ENCODE measurements around the gene SOX18. TPM values are rescaled to one million over a fixed set of nuclear protein-coding genes. Genes with fewer than 3 reads are reported as not detected.

Gene SOX18
- total and polyA plus RNA-seq, 2 of the 13 experiments (the other 11 are each of a cell fraction or from before 2014, with no cell fraction given) = 1.6 to 1.9 TPM

DNA sequence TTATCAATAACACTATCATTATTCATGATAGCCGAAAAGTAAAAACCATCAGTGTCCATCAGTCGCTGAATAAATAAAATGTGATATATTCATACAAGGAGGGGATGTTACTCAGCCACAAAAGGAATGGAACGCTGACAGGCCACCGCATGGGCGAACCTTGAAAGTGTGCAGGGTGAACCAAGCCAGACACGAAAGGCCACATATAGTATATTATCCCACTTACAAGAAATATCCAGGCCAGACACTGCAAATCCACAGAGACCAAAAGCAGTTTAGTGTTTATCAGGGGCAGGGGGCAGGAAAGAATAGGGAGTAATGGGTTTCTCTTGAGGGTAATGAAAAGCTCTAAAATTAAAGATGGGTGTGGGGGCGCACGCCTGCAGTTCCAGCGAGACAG is 5.7 kb downstream of the SOX18 start (continued):
- TF ChIP-seq, protein P1, sequence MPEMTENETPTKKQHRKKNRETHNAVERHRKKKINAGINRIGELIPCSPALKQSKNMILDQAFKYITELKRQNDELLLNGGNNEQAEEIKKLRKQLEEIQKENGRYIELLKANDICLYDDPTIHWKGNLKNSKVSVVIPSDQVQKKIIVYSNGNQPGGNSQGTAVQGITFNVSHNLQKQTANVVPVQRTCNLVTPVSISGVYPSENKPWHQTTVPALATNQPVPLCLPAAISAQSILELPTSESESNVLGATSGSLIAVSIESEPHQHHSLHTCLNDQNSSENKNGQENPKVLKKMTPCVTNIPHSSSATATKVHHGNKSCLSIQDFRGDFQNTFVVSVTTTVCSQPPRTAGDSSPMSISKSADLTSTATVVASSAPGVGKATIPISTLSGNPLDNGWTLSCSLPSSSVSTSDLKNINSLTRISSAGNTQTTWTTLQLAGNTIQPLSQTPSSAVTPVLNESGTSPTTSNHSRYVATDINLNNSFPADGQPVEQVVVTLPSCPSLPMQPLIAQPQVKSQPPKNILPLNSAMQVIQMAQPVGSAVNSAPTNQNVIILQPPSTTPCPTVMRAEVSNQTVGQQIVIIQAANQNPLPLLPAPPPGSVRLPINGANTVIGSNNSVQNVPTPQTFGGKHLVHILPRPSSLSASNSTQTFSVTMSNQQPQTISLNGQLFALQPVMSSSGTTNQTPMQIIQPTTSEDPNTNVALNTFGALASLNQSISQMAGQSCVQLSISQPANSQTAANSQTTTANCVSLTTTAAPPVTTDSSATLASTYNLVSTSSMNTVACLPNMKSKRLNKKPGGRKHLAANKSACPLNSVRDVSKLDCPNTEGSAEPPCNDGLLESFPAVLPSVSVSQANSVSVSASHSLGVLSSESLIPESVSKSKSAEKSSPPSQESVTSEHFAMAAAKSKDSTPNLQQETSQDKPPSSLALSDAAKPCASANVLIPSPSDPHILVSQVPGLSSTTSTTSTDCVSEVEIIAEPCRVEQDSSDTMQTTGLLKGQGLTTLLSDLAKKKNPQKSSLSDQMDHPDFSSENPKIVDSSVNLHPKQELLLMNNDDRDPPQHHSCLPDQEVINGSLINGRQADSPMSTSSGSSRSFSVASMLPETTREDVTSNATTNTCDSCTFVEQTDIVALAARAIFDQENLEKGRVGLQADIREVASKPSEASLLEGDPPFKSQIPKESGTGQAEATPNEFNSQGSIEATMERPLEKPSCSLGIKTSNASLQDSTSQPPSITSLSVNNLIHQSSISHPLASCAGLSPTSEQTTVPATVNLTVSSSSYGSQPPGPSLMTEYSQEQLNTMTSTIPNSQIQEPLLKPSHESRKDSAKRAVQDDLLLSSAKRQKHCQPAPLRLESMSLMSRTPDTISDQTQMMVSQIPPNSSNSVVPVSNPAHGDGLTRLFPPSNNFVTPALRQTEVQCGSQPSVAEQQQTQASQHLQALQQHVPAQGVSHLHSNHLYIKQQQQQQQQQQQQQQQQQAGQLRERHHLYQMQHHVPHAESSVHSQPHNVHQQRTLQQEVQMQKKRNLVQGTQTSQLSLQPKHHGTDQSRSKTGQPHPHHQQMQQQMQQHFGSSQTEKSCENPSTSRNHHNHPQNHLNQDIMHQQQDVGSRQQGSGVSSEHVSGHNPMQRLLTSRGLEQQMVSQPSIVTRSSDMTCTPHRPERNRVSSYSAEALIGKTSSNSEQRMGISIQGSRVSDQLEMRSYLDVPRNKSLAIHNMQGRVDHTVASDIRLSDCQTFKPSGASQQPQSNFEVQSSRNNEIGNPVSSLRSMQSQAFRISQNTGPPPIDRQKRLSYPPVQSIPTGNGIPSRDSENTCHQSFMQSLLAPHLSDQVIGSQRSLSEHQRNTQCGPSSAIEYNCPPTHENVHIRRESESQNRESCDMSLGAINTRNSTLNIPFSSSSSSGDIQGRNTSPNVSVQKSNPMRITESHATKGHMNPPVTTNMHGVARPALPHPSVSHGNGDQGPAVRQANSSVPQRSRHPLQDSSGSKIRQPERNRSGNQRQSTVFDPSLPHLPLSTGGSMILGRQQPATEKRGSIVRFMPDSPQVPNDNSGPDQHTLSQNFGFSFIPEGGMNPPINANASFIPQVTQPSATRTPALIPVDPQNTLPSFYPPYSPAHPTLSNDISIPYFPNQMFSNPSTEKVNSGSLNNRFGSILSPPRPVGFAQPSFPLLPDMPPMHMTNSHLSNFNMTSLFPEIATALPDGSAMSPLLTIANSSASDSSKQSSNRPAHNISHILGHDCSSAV (CRISPR knock-in tag; IDR thresholded peaks at IDR 0.05; ENCODE audit: borderline replicate concordance) = no peak

DNA sequence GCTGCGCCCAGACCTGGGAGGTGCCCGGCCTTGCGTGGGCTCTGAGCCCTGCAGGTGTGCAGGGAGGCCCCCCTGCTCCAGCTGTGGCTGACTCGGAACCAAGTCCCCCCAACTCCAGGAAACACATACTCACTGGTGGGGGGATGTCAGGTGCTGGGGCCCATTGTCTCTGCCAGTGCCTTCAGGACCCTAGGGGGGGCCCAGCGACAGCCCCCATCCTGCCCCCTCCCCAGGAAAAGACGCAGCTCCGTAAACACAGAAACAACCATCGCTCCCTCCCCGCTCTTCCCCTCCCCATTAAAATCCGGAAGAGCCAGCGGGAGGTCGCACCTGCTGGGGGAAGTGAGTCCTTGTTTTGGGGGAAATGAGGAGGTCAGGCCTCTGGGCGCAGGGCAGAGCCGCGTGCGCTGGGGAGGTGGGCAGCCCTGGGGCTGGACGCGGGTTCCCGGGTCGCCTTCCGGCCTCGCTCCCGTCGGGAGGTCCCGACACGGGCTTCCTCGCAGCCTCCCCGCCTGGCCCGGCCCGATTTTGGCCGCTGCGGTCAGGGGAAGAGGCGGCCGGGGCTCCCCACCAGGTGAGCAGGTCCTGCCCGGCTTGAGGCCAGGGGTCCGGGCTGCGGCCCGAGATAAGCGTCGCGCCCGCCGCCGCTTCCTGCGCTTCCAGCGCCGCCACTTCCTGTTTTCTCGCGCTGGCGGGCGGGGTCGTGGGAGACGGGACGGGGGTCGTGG is 7.2 kb downstream of the SOX18 start:
- peaks cover 74% of the 10 kb centered on the region for H3K4me1 ChIP-seq (ENCODE audit: insufficient read depth, low read length)
- H3K4me2 ChIP-seq (ENCODE audit: low read depth, low read length) = peak overlapping the region; percentile 94
- ATAC-seq (peak; percentile 0; the same call in 1 of the 3 replicates), FAIRE-seq (no peak), DNase-seq (ENCODE audit: low spot score) (no peak)
- peak overlapping the region; percentile 86 for H3K9ac ChIP-seq (ENCODE audit: insufficient read depth, low read depth, low read length)
- under 1% methylated on average over 49 of the region's 55 CpGs for WGBS (ENCODE audit: low lambda C conversion rate)
- H4K20me1 ChIP-seq (ENCODE audit: insufficient read depth, low read length) = no peaks in the 10 kb centered on the region
- in situ Hi-C loops (cut with HindIII; ENCODE audit: extremely low pct_ligation_motif_present, low pct_unique_long_range_greater_than_20kb) = no loop called here
- H3K9me3 ChIP-seq (ENCODE audit: low read length) = no peaks in the 10 kb centered on the region
- peaks cover 6% of the 10 kb centered on the region for H3K79me2 ChIP-seq (ENCODE audit: insufficient read depth, low read length)
- no peaks in the 10 kb centered on the region for H3K36me3 ChIP-seq (replicated peaks in 1 of 2; ENCODE audit: control insufficient read depth in 1 of 2, insufficient read depth in 2 of 2, low read length in 2 of 2)
- POLR2A ChIA-PET = interaction anchor here (1.5 to 10.1 kb wide), 6 partner anchors 11 to 177 kb away, joined by 3 to 252 read pairs (median 36); partner anchors contain the start of genes PRPF6, SAMD10, SOX18 and TCEA2
- intact Hi-C loops (cut with micrococcal nuclease; ENCODE audit: unreplicated experiment) = no loop called here
- no peaks in the 10 kb centered on the region for H3K27me3 ChIP-seq (ENCODE audit: control insufficient read depth in 1 of 2, insufficient read depth in 2 of 2, low read length in 2 of 2)
- no peak overlapping the region for H2AFZ ChIP-seq (ENCODE audit: low read length)
- H3K4me3 ChIP-seq (replicated peaks in 1 of 3; ENCODE audit: insufficient read depth in 1 of 3, low read depth in 2 of 3, low read length in 3 of 3) = peak overlapping the region; percentile 70 to 89 (median 89)
- H3K27ac ChIP-seq (ENCODE audit: extremely low read length, insufficient read depth, low read length) = peak overlapping the region; percentile 45
- BruUV-seq (replicated peaks) = TSS peak; percentile 75
- CTCF ChIA-PET (ENCODE audit: low intra/inter-chr PET ratio, low total read pairs) = no interaction called here
- peak; percentile 17; the same call in 1 of the 2 replicates for TF ChIP-seq ZBTB46 (CRISPR knock-in tag; IDR thresholded peaks at IDR 0.05; ENCODE audit: borderline replicate concordance)
- no peak for TF ChIP-seq NPAS2 (CRISPR knock-in tag; IDR thresholded peaks at IDR 0.05; ENCODE audit: borderline replicate concordance)
- TF ChIP-seq ZNF264 (CRISPR knock-in tag; IDR thresholded peaks at IDR 0.05) = no peak
- TF ChIP-seq MED8 (CRISPR knock-in tag; IDR thresholded peaks at IDR 0.05; ENCODE audit: insufficient replicate concordance) = peak; percentile 65
- TF ChIP-seq, protein P2, sequence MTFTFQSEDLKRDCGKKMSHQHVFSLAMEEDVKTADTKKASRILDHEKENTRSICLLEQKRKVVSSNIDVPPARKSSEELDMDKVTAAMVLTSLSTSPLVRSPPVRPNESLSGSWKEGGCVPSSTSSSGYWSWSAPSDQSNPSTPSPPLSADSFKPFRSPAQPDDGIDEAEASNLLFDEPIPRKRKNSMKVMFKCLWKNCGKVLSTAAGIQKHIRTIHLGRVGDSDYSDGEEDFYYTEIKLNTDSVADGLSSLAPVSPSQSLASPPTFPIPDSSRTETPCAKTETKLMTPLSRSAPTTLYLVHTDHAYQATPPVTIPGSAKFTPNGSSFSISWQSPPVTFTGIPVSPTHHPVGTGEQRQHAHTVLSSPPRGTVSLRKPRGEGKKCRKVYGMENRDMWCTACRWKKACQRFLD (CRISPR knock-in tag; IDR thresholded peaks at IDR 0.05; ENCODE audit: borderline replicate concordance) = peak; percentile 52; the same call in 1 of the 2 replicates
- peak; percentile 30; the same call in 1 of the 2 replicates for TF ChIP-seq AKAP8 (CRISPR knock-in tag; IDR thresholded peaks at IDR 0.05)
- peak; percentile 92 for TF ChIP-seq RBM22 (optimal IDR thresholded peaks at IDR 0.05; ENCODE audit: low read length)
- 0 out of 2 replicates have a peak, but pooled peaks have one; percentile 5 for TF ChIP-seq ZNF780A (CRISPR knock-in tag; IDR thresholded peaks at IDR 0.05)

Data from HepG2 (cell line).